Central memory CD8-positive, alpha-beta T cell (primary cell): ENCODE results near the gene ITGA8.

Experiments
- ATAC-seq: fragments of 150-1000 bp; cut with Tn5 transposase; replicated peaks from 2 replicates; pipeline ENCODE4 v1.10.0; 2022; ENCODE audit warnings: mild to moderate bottlenecking, moderate FRiP score, moderate number of reproducible peaks; ENCODE audit not compliant: poor library complexity, severe bottlenecking; ENCODE audit errors: extremely low read depth
- DNase-seq, 2 donors: peaks; one replicate each; pipeline ENCODE4 v3.0.0; 2021; ENCODE audit warnings: low spot score in 2 of 2
- H3K27ac Mint-ChIP-seq: one replicate; pipeline ENCODE4 v1.8.0; 2022; ENCODE audit warnings: low read depth, mild to moderate bottlenecking, moderate library complexity, mixed read lengths
- H3K27me3 Mint-ChIP-seq: one replicate; pipeline ENCODE4 v1.8.0; 2022; ENCODE audit warnings: mixed read lengths
- H3K36me3 Mint-ChIP-seq: one replicate; pipeline ENCODE4 v1.8.0; 2022; ENCODE audit warnings: mild to moderate bottlenecking, moderate library complexity, mixed read lengths; ENCODE audit not compliant: insufficient read depth
- H3K4me1 Mint-ChIP-seq: one replicate; pipeline ENCODE4 v1.8.0; 2022; ENCODE audit warnings: mixed read lengths
- H3K4me3 Mint-ChIP-seq: one replicate; pipeline ENCODE4 v1.8.0; 2022; ENCODE audit warnings: mild to moderate bottlenecking, moderate library complexity, mixed read lengths
- H3K9me3 Mint-ChIP-seq: one replicate; pipeline ENCODE4 v1.8.0; 2022; ENCODE audit warnings: mixed read lengths

Gene ITGA8

GRCh38 chr10:15472431-15473395, 247.0 kb downstream of the ITGA8 start:
- Mint-ChIP-seq H3K9me3 (no peaks in the 10 kb centered on the region), H3K36me3 (no peaks in the 10 kb centered on the region), H3K4me1 (no peaks in the 10 kb centered on the region), H3K27ac (no peak overlapping the region), H3K4me3 (no peak overlapping the region), H3K27me3 (peaks cover 56% of the 10 kb centered on the region)
- no peak for ATAC-seq
- no peak for DNase-seq

- no peak for DNase-seq
- no peaks in the 10 kb centered on the region for H3K36me3 Mint-ChIP-seq
- H3K27me3 Mint-ChIP-seq = peaks cover 63% of the 10 kb centered on the region
- no peaks in the 10 kb centered on the region for H3K9me3 Mint-ChIP-seq
- no peak for ATAC-seq
- H3K4me1 Mint-ChIP-seq = no peaks in the 10 kb centered on the region
- H3K4me3 Mint-ChIP-seq = no peak overlapping the region
- H3K27ac Mint-ChIP-seq = no peak overlapping the region
Measured at GRCh38 chr10:15472008-15472407, 247.7 kb downstream of the ITGA8 start.

GRCh38 chr10:15469111-15469510, 250.6 kb downstream of the ITGA8 start:
- Mint-ChIP-seq H3K27ac (no peak overlapping the region), H3K36me3 (no peaks in the 10 kb centered on the region), H3K27me3 (peaks cover 68% of the 10 kb centered on the region), H3K4me3 (no peak overlapping the region), H3K9me3 (no peaks in the 10 kb centered on the region), H3K4me1 (no peaks in the 10 kb centered on the region)
- ATAC-seq (no peak), DNase-seq (no peak)

GRCh38 chr10:15464381-15464780, 255.3 kb downstream of the ITGA8 start:
- H3K36me3 Mint-ChIP-seq = no peaks in the 10 kb centered on the region
- H3K9me3 Mint-ChIP-seq = peaks cover 9% of the 10 kb centered on the region
- DNase-seq (no peak), ATAC-seq (no peak)
- H3K27me3 Mint-ChIP-seq = peaks cover 68% of the 10 kb centered on the region
- H3K4me3 Mint-ChIP-seq = no peak overlapping the region
- H3K4me1 Mint-ChIP-seq = no peaks in the 10 kb centered on the region
- H3K27ac Mint-ChIP-seq = no peak overlapping the region
